Loucy (cell line): ENCODE results near the gene ARID1B.

Source experiments
- CTCF ChIP-seq: fragments of 200-600 bp; sonication (generic); conservative IDR thresholded peaks from 2 replicates; pipeline ENCODE4 v1.5.1; 2014; ENCODE audit warnings: mild to moderate bottlenecking, antibody characterized with exemption, low read length
- EZH2phosphoT487 ChIP-seq: fragments of 200-600 bp; IDR thresholded peaks from 2 replicates; pipeline ENCODE4 v1.6.1; 2018; ENCODE audit warnings: antibody characterized with exemption, mild to moderate bottlenecking, moderate library complexity, borderline replicate concordance

DNA sequence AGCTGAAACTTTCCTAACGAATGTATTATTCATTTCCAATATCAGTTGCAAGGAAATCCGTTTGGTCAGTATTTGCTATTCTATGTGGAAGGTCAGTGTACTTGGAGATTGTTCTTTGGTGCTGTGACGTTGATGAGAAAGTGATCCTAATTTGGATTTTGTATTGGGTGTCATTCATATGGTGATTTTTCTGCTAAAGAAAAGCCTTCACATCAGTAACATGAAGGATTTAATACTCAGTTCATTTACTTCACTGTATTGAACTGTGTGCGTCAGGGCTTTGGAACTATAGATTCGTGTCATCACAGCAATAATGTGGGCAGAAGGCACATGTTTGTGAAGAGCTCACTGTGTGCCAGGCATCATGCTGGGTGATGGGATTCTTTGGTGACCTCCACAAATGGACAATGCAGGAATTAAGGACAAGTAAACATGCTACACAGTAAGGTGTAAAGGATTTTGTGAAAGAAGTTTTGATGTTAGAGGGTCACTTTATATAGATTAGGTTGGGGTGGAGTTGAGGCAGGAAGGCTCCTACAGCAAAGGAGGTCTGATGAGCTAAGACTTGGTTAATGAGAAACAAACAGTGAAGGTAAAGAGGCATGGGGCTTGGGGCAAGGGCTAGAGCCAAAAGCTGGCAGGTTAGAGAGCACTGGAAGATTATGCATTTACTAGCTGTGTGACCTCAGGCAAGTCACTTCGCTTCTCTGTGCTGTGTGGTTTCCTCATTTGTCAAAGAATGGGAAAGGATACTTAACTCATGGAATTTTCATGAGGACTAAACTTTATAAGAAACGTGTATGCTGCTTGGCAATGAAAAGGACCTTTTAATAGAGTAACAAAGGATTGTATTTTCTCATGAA is 12.1 kb downstream of the ARID1B start:
- TF ChIP-seq CTCF: no peak
- no peak for TF ChIP-seq EZH2phosphoT487
